ENCODE data around the gene NRDE2.

DNA sequence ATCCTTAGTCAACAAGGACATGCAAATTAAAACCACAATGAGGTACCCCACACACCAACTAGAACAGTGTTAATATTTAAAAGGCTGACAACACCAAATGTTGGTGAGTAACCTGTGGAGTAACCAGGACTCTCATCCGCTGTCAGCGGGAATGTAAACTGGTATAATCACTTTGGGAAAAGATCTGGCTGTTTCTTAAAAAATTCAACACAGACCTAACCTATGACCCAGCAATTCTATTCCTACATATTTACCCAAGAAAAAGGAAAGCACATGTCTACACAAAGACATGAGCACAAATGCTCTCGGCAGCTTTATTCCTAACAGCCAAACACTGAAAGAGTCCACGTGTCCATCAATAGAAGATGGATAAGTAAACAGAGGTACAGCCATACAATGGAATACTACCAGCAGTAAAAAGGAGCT, 26.6 kb downstream of the NRDE2 start:
- TF ChIP-seq, protein P1, sequence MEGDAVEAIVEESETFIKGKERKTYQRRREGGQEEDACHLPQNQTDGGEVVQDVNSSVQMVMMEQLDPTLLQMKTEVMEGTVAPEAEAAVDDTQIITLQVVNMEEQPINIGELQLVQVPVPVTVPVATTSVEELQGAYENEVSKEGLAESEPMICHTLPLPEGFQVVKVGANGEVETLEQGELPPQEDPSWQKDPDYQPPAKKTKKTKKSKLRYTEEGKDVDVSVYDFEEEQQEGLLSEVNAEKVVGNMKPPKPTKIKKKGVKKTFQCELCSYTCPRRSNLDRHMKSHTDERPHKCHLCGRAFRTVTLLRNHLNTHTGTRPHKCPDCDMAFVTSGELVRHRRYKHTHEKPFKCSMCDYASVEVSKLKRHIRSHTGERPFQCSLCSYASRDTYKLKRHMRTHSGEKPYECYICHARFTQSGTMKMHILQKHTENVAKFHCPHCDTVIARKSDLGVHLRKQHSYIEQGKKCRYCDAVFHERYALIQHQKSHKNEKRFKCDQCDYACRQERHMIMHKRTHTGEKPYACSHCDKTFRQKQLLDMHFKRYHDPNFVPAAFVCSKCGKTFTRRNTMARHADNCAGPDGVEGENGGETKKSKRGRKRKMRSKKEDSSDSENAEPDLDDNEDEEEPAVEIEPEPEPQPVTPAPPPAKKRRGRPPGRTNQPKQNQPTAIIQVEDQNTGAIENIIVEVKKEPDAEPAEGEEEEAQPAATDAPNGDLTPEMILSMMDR (IDR thresholded peaks at IDR 0.05): no peak
- TF ChIP-seq POLR2AphosphoS5 (IDR thresholded peaks at IDR 0.05; ENCODE audit: low read depth, low read length): no peak
- no peak for TF ChIP-seq TCF7L2 (IDR thresholded peaks at IDR 0.05; ENCODE audit: low read depth, low read length)
